ENCODE results near the gene AKAP13.

GRCh38 chr15:85615930-85616329, 235.5 kb downstream of the AKAP13 start:
- no peak for TF ChIP-seq EZH2 (IDR thresholded peaks at IDR 0.05)
- peak; percentile 66 for TF ChIP-seq CTCF (IDR thresholded peaks at IDR 0.05)

All from neural progenitor cell (in vitro differentiated cells).